Coronary artery (tissue), 2 donors: ENCODE results near the gene LAMA5.

Source experiments
- DNase-seq: peaks from one replicate; pipeline ENCODE4 v3.0.0-alpha.2; 2017; ENCODE audit warnings: low spot score
- H3K27ac ChIP-seq, 2 donors: fragments of 200-600 bp; sonication (generic); one replicate each; pipeline ENCODE4 v1.5.1; 2016 to 2019
- H3K4me3 ChIP-seq: fragments of 200-600 bp; sonication (generic); 2 replicates; pipeline ENCODE4 v1.5.1; 2016; ENCODE audit warnings: mild to moderate bottlenecking, moderate library complexity
- TF ChIP-seq, protein P1 (sequence below): fragments of 200-600 bp; sonication (generic); IDR thresholded peaks from one replicate; pipeline ENCODE4 v1.5.1; 2019; ENCODE audit warnings: antibody characterized with exemption

LAMA5 gene

DNA sequence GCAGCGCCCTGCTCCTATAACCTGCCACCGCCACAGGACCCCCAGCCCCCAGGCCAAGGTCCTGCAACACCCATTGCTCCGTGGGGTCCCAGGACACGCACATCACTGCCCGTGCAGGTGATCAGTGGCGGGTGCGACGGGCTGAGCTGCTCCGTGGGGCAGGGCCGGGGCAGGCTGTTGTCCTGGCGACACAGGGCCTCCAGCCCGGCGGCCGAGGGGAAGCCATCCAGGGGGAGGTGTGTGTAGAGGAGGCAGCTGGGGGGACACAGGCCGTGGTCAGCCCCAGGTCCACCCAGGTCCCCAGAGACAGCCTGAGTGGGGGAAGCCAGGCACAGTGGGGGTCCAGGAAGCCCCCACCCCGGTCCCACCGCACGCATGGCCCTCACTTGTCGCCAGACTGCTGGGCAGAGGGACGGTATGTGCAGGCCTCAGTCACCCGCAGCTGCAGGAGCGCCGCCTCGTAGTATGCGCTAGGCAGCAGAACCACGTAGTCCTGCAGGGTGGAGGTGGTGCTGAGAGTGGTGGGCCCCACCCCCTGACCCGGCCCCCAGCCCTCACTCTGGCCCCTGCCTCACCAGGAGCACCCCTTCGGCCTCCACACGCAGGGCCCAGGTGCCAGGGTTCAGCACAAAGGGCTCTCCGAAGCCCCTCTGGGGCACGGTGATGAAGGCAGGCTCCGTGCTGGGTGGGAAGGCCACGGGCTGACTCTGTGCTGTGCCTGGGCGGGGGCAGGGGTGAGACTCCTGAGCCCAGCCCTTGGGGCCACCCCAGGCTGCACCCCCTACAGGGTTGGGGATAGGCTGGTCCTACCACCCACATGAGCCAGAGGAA, 33.9 kb downstream of the LAMA5 start:
- TF ChIP-seq, protein P1, sequence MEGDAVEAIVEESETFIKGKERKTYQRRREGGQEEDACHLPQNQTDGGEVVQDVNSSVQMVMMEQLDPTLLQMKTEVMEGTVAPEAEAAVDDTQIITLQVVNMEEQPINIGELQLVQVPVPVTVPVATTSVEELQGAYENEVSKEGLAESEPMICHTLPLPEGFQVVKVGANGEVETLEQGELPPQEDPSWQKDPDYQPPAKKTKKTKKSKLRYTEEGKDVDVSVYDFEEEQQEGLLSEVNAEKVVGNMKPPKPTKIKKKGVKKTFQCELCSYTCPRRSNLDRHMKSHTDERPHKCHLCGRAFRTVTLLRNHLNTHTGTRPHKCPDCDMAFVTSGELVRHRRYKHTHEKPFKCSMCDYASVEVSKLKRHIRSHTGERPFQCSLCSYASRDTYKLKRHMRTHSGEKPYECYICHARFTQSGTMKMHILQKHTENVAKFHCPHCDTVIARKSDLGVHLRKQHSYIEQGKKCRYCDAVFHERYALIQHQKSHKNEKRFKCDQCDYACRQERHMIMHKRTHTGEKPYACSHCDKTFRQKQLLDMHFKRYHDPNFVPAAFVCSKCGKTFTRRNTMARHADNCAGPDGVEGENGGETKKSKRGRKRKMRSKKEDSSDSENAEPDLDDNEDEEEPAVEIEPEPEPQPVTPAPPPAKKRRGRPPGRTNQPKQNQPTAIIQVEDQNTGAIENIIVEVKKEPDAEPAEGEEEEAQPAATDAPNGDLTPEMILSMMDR: no peak
- Histone ChIP-seq H3K27ac (peak overlapping the region in 1 of 2 donors; percentile 11), H3K4me3 (no peak overlapping the region)
- DNase-seq: no peak

DNA sequence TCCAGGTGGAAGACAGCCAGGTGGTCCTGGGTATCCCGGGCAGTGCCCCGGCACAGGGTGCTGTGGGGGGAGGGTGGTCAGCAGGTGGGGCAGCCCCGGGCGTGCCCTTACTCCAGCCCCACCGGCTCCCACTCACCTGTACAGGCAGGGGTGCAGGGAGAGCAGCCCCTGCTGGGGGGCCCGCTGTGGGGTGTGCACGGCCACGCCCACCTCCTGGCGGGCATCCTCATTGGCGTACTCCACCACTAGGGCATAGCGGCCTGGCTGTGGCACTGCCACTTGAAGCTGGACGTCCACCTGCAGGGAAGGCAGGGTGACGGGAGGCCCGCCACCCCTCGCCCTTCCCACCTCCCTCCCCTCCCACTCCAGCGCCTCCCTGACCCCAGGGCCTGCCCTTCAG, 34.7 kb downstream of the LAMA5 start:
- no peak for DNase-seq
- Histone ChIP-seq H3K27ac (no peak overlapping the region), H3K4me3 (no peak overlapping the region)
- TF ChIP-seq, protein P1: no peak

DNA sequence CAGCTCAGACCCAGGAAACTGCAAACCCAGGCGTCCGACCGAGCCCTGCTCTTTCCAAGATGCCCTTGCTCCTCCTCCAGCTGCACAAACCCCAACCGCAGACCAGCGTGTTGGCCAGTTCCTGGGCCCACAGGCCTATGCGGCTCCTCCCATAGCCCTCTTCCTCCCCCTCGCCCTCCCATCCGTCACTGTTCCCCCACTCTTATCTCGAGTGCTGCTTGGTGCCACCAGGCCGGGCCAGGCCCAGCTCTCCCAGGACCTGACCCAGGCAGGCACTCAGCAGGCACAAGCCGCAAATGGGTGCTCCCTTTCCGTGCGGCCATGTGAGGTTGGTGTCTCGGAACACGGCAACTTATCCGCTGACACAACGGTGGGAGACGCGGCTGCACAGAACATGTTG, 35.8 kb downstream of the LAMA5 start:
- Histone ChIP-seq H3K27ac (no peak overlapping the region), H3K4me3 (no peak overlapping the region)
- TF ChIP-seq, protein P1: no peak
- no peak for DNase-seq

DNA sequence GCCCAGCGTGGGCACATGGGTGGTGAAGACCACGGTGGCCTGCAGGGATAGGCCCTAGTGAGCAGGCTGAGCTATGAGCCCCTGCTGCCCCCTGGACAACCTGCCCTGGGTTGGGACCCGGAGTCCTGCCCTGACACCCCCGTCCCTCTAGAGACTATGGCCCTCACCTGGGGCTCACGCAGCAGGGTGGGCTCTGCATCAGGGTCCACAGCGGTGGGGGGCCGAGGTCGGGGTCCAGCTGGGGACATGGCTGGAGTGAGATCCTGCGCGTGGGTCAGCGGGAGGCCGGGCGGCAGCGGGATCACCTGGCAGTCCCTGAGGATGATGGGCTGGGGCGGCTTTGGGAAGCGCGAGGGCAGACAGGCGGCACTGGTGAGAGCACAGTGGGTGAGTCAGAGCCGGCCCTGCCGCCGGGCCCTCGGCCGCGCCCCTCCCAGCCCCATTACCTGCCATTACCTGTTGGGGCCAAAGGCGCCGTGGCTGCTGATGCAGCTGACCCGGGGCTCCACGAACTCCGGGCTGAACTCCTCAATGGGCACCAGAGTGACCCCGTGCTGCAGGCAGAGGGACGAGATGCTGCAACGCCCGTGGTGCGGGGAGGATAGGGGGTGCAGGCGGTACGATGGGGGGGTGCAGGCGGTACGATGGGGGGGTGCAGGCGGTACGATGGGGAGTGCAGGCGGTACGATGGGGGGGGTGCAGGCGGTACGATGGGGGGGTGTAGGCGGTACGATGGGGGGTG, 36.4 kb downstream of the LAMA5 start:
- Histone ChIP-seq H3K27ac (no peak overlapping the region), H3K4me3 (no peak overlapping the region)
- TF ChIP-seq, protein P1: no peak
- DNase-seq: no peak

DNA sequence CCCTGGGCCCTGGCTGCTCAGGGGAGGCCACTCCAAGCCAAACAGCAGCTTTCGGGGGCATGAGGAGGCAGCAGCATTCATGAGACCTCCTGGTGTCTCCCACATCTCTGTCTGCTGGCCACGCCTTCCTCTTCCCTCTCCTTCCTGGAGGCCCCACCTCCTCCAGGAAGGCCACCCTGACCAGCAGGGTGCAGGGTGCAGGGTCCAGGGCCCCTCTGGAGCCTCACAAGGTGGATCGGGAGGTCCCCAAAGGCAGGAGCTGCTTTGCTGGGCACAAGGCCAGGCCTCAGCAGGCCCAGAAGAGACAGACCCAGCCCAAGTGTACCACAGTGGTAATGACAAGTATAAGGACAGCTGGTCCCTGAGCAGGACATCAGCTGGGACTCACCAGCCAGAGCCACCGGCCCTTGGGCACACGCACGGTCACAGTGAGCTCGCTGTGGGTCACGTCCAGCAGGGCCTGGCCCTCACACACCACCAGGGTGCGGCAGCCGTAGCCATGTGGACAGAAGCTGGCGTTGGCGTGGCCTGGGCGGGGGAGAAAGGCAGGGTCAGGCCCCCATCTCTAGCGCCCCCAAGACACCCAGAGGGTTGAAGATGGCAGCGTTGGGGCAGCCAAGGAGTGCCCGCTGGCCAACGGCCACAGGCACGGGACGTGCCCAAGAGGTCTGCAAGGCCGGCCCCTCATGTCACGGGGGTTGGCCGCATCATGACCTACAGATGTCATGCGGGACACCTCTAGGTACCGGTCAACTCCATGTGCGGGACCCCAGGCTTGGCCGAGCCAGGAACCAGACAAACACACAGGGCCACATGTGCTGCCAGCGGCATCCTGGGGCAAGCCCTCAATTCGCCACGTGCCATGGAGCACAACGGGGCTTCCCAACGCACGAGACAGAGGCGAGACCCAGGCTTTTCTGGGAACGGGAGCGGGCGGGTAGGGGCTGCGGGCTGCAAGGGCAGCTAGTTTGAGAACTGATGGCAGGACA, 37.4 kb downstream of the LAMA5 start:
- no peak for DNase-seq
- no peak overlapping the region for H3K4me3 ChIP-seq
- no peak overlapping the region for H3K27ac ChIP-seq
- TF ChIP-seq, protein P1: no peak

DNA sequence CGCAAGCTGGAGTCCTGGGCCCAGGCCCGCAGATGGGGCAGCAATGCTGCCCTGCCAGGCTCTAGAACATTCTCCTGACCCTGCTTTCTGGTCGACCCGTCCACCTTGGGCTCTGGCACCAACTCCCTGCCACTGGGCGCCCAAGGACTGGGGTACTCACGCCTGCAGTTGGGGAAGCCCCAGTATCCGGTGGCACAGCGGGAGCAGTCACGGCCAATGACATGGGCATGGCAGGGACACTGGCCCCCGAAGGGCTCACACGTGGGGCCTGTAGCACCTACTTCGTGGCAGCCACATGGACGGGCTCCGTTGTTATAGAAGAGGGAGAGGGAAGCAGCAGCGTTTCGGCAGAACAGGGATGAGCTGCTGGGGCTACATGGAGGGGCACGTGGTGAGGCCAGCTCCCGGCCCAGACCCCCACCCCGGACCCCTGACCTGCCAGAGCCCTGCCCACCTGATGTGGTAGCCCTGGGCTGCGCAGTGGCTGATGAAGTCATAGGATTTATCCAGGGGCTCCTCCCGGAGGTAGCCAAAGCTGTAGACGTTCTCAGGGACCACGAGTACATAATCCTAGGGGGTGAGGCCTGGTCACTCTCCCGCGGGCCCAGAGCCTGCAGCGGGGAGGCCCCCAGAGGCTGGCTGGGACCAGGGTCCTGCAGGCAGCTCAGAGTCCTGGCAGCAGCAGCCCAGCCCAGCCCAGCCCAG, 38.3 kb downstream of the LAMA5 start:
- TF ChIP-seq, protein P1: no peak
- H3K4me3 ChIP-seq: no peak overlapping the region
- DNase-seq: no peak
- H3K27ac ChIP-seq: no peak overlapping the region
